HG02571 (cell line): ENCODE data around the gene AMZ2.
A peak's percentile ranks its signal among the peaks of the same experiment; 100 is the strongest.
"Not testable (repeated sequence)": the region's sequence is repeated elsewhere in the genome, so short reads cannot be mapped to it uniquely, and the experiment has no call there.

ENCODE experiments used
- ATAC-seq: cut with Tn5 transposase; IDR thresholded peaks from one replicate; pipeline ENCODE4 v1.9.1; 2021; ENCODE audit warnings: mild to moderate bottlenecking, moderate library complexity; ENCODE audit not compliant: unreplicated experiment

AMZ2 gene

GRCh38 chr17:68247445-68248198 lies at the start of gene AMZ2:
Gene AMZ2 (plus strand): TSS chr17:68248043. CDS start chr17:68250188, 2,145 bp downstream.
- ATAC-seq, result peak; percentile 87

- ATAC-seq, result no peak
Observed at GRCh38 chr17:68198931-68199836, 48.7 kb upstream of the AMZ2 start.

GRCh38 chr17:68199837-68200688 lies 47.8 kb upstream of the AMZ2 start:
- ATAC-seq, result no peak

- ATAC-seq, result peak; percentile 34
Observed at GRCh38 chr17:68200689-68201417, 47.0 kb upstream of the AMZ2 start.

GRCh38 chr17:68201418-68201771 lies 46.4 kb upstream of the AMZ2 start:
- not testable (repeated sequence) for ATAC-seq

- not testable (repeated sequence) for ATAC-seq
Observed at GRCh38 chr17:68202321-68202720, 45.5 kb upstream of the AMZ2 start.

GRCh38 chr17:68204736-68205135 lies 43.1 kb upstream of the AMZ2 start:
- no peak for ATAC-seq

- ATAC-seq, result peak; percentile 79
Observed at GRCh38 chr17:68205251-68205807, 42.5 kb upstream of the AMZ2 start.

- ATAC-seq, result peak; percentile 37
Observed at GRCh38 chr17:68205808-68206720, 41.8 kb upstream of the AMZ2 start.

- ATAC-seq, result no peak
Observed at GRCh38 chr17:68207651-68208253, 40.1 kb upstream of the AMZ2 start.

GRCh38 chr17:68208651-68209050 lies 39.2 kb upstream of the AMZ2 start:
- not testable (repeated sequence) for ATAC-seq

- not testable (repeated sequence) for ATAC-seq
Observed at GRCh38 chr17:68209191-68209900, 38.5 kb upstream of the AMZ2 start.

GRCh38 chr17:68210570-68211315 lies 37.1 kb upstream of the AMZ2 start:
- ATAC-seq, result no peak

GRCh38 chr17:68213428-68214411 lies 34.1 kb upstream of the AMZ2 start:
- not testable (repeated sequence) for ATAC-seq

GRCh38 chr17:68215453-68215852 lies 32.4 kb upstream of the AMZ2 start:
- not testable (repeated sequence) for ATAC-seq

GRCh38 chr17:68219429-68219828 lies 28.4 kb upstream of the AMZ2 start:
- ATAC-seq, result not testable (repeated sequence)
